GM19351 (cell line): ENCODE data around the gene EFHD2.
"Not testable (repeated sequence)": the region's sequence is repeated elsewhere in the genome, so short reads cannot be mapped to it uniquely, and the experiment has no call there.

Source experiments
- ATAC-seq: cut with Tn5 transposase; IDR thresholded peaks from one replicate; pipeline ENCODE4 v1.9.1; 2021; ENCODE audit warnings: mild to moderate bottlenecking, moderate library complexity; ENCODE audit not compliant: unreplicated experiment

Gene EFHD2

GRCh38 chr1:15471723-15472122 is 62.0 kb downstream of the EFHD2 start:
- ATAC-seq = not testable (repeated sequence)

GRCh38 chr1:15472587-15472986 is 62.9 kb downstream of the EFHD2 start:
- ATAC-seq = no peak

- no peak for ATAC-seq
Measured at GRCh38 chr1:15475752-15476314, 66.1 kb downstream of the EFHD2 start, which contains the start of gene CELA2B. Gene CELA2B, plus strand, starts transcription at chr1:15476104. Its CDS starts 22 bp downstream, at chr1:15476126.

GRCh38 chr1:15476927-15477326 is 67.2 kb downstream of the EFHD2 start:
- no peak for ATAC-seq

- no peak for ATAC-seq
Measured at GRCh38 chr1:15477646-15478212, 68.0 kb downstream of the EFHD2 start.
